ENCODE measurements around the gene EFNB2. TPM values are rescaled to one million over a fixed set of nuclear protein-coding genes. Genes with fewer than 3 reads are reported as not detected.

The EFNB2 gene
- total and polyA plus RNA-seq, 3 experiments from 2014 or later: 0.05 to 0.22 (median 0.11) TPM

DNA sequence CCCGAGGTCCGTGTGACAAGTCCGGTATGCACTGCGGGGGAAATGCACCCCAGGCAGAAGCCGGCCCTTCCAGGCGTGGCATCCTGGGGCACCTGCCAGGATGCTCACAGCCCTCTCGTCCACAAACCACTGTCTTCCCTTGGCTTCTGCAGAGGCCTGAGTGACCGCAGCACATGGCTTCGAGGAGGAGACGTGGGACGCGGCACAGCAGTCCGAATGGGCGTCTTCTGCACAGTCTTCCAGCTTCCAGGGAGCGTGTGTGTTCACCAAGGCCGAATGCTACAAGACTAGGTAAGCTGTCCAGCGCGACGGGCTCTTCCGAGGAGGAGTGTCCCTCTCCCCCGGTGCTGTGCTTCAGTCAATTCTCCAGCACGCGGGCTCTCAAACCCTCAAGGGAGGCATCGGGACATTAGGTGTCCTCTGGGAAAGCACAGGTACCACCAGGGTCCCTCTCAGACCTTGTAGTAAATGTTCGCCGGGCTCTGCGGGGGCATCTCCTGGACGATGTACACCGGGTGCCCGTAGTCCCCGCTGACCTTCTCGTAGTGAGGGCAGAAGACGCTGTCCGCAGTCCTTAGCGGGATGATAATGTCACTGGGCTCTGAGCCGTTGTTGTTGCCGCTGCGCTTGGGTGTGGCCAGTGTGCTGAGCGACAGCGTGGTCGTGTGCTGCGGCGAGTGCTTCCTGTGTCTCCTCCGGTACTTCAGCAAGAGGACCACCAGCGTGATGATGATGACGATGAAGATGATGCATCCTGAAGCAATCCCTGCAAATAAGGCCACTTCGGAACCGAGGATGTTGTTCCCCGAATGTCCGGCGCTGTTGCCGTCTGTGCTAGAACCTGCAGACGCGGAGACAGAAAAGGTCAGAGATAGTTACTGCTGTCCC, 42.6 kb downstream of the EFNB2 start:
- CTCF ChIA-PET: no interaction called here
- H3K9me3 ChIP-seq (ENCODE audit: low read length): no peaks in the 10 kb centered on the region
- H3K36me3 ChIP-seq (ENCODE audit: insufficient read depth, low read length): no peaks in the 10 kb centered on the region
- POLR2A ChIA-PET: no interaction called here
- H3K36me3 Mint-ChIP-seq: no peaks in the 10 kb centered on the region
- no peak overlapping the region for H3K27ac ChIP-seq (ENCODE audit: low read depth, low read length)
- peaks cover 5% of the 10 kb centered on the region for H3K4me1 ChIP-seq (ENCODE audit: insufficient read depth, low read length)
- H3K27me3 ChIP-seq (ENCODE audit: insufficient read depth, low read length, poor library complexity, severe bottlenecking): peaks cover 6% of the 10 kb centered on the region
- H3K4me1 Mint-ChIP-seq: peaks cover 11 to 25% (median 23%) of the 10 kb centered on the region in 3 donors
- H3K27ac Mint-ChIP-seq: peak overlapping the region in 1 of 8 donors; percentile 44
- peaks cover 23 to 84% of the 10 kb centered on the region in 2 donors for H3K27me3 Mint-ChIP-seq
- H3K9me3 Mint-ChIP-seq: no peaks in the 10 kb centered on the region
- no peak overlapping the region for H3K4me3 ChIP-seq (ENCODE audit: low read length)
- H3K4me3 Mint-ChIP-seq: no peak overlapping the region
- DNase-seq: no peak

GRCh38 chr13:106491928-106492587, 43.4 kb downstream of the EFNB2 start:
- H3K4me3 Mint-ChIP-seq: peak overlapping the region in 1 of 7 donors; percentile 17
- peaks cover 5% of the 10 kb centered on the region for H3K4me1 ChIP-seq (ENCODE audit: insufficient read depth, low read length)
- no peak overlapping the region for H3K27ac ChIP-seq (ENCODE audit: low read depth, low read length)
- ChIA-PET CTCF (no interaction called here), POLR2A (no interaction called here)
- no peaks in the 10 kb centered on the region for H3K9me3 Mint-ChIP-seq
- H3K36me3 ChIP-seq (ENCODE audit: insufficient read depth, low read length): no peaks in the 10 kb centered on the region
- no peak overlapping the region for H3K4me3 ChIP-seq (ENCODE audit: low read length)
- H3K9me3 ChIP-seq (ENCODE audit: low read length): no peaks in the 10 kb centered on the region
- peaks cover 11 to 25% (median 23%) of the 10 kb centered on the region in 3 donors for H3K4me1 Mint-ChIP-seq
- no peaks in the 10 kb centered on the region for H3K36me3 Mint-ChIP-seq
- H3K27me3 ChIP-seq (ENCODE audit: insufficient read depth, low read length, poor library complexity, severe bottlenecking): peaks cover 6% of the 10 kb centered on the region
- peak overlapping the region in 2 of 8 donors; percentile 6 to 36 for H3K27ac Mint-ChIP-seq
- DNase-seq: no peak
- peaks cover 23 to 85% of the 10 kb centered on the region in 2 donors for H3K27me3 Mint-ChIP-seq

GRCh38 chr13:106491463-106491862, 44.0 kb downstream of the EFNB2 start:
- H3K4me1 ChIP-seq (ENCODE audit: insufficient read depth, low read length): peaks cover 5% of the 10 kb centered on the region
- H3K27ac ChIP-seq (ENCODE audit: low read depth, low read length): no peak overlapping the region
- peaks cover 6% of the 10 kb centered on the region for H3K27me3 ChIP-seq (ENCODE audit: insufficient read depth, low read length, poor library complexity, severe bottlenecking)
- H3K4me3 ChIP-seq (ENCODE audit: low read length): no peak overlapping the region
- Mint-ChIP-seq H3K36me3 (no peaks in the 10 kb centered on the region), H3K27me3 (peaks cover 28 to 85% of the 10 kb centered on the region in 2 donors), H3K27ac (no peak overlapping the region), H3K4me3 (peak overlapping the region in 3 of 7 donors; percentile 22 to 76 (median 76)), H3K9me3 (no peaks in the 10 kb centered on the region), H3K4me1 (peaks cover 11 to 25% (median 23%) of the 10 kb centered on the region in 3 donors)
- CTCF ChIA-PET: no interaction called here
- DNase-seq: no peak
- no peaks in the 10 kb centered on the region for H3K9me3 ChIP-seq (ENCODE audit: low read length)
- POLR2A ChIA-PET: no interaction called here
- no peaks in the 10 kb centered on the region for H3K36me3 ChIP-seq (ENCODE audit: insufficient read depth, low read length)

DNA sequence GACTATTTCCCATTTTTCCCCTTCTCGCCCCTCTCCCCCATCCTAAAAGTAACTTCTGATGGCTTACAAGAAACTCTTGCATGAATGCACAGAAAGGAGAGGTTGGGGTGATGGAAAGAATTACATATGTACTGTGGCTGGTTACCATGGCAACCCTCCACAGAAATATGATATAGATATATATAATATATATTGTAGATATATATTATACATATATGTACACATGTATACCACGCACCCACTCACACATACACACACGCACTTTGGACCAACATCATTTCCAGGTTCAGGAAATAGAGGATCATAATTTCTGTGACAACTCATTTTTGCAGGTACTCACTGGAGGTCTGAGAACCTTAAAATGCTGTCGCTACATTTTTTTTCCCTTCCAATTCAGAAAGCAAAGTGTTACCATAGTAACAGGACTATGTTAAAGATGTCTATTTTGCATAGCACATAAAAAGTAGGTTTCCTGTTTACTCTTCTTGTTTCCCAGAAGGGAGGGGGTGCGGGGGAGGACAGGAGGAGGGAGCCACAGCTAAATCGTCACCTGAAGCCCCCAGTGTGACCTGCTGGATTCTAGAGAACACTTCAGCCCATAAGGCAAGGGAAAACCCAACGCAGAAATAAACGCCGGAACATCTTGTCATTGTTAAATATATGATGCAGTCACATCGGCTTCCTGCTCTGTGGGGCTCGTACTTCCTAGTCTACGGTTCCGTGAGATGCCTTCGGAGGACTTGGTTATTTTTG, 44.7 kb downstream of the EFNB2 start:
- Mint-ChIP-seq H3K9me3 (no peaks in the 10 kb centered on the region), H3K4me3 (peak overlapping the region; percentile 22 to 90 (median 76)), H3K4me1 (peaks cover 11 to 25% (median 23%) of the 10 kb centered on the region in 3 donors), H3K27me3 (peaks cover 25 to 85% of the 10 kb centered on the region in 2 donors), H3K27ac (peak overlapping the region in 5 of 8 donors; percentile 16 to 70 (median 45)), H3K36me3 (no peaks in the 10 kb centered on the region)
- H3K4me3 ChIP-seq (ENCODE audit: low read length): no peak overlapping the region
- no peaks in the 10 kb centered on the region for H3K36me3 ChIP-seq (ENCODE audit: insufficient read depth, low read length)
- peaks cover 5% of the 10 kb centered on the region for H3K4me1 ChIP-seq (ENCODE audit: insufficient read depth, low read length)
- no peaks in the 10 kb centered on the region for H3K9me3 ChIP-seq (ENCODE audit: low read length)
- DNase-seq: peak in 2 of 5 donors; percentile 10
- H3K27ac ChIP-seq (ENCODE audit: low read depth, low read length): no peak overlapping the region
- CTCF ChIA-PET: no interaction called here
- POLR2A ChIA-PET: no interaction called here
- peaks cover 6% of the 10 kb centered on the region for H3K27me3 ChIP-seq (ENCODE audit: insufficient read depth, low read length, poor library complexity, severe bottlenecking)

DNA sequence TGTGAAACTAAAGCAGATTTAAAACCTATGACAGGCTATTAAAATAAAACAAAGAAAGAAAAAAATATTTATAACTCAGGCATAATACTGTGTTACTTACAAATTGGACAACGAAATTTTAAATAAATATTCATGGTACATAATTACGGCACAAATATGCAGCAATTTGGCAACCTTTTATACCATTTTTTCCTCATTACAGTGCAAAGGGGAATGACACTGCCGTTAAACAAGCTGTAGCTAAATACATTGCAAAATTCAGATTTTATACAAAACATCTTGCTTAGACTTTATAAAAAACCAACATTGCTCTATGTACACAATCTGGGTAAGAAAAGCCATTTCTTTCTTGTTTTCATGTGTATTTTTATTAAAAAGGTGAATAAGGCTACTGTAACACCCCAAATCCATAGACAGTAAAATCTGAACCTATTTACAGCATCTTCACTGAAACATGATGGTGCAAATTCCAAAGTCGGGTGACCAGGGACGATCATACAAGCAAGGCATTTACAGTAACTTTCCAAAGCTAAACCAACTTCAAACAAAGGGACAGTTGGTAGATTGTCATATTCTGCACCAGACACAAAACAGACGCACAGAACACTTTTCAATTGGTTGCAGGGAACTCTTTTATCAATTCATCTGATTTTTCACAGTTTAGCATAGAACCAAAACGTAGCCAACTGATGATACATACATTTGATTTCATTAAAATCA, 45.5 kb downstream of the EFNB2 start:
- H3K27me3 Mint-ChIP-seq: peaks cover 23 to 88% of the 10 kb centered on the region in 2 donors
- H3K27ac Mint-ChIP-seq: no peak overlapping the region
- no peak overlapping the region for H3K4me3 Mint-ChIP-seq
- Histone ChIP-seq H3K4me3 (ENCODE audit: low read length) (no peak overlapping the region), H3K36me3 (ENCODE audit: insufficient read depth, low read length) (no peaks in the 10 kb centered on the region), H3K27me3 (ENCODE audit: insufficient read depth, low read length, poor library complexity, severe bottlenecking) (peaks cover 6% of the 10 kb centered on the region), H3K9me3 (ENCODE audit: low read length) (no peaks in the 10 kb centered on the region), H3K4me1 (ENCODE audit: insufficient read depth, low read length) (peaks cover 5% of the 10 kb centered on the region), H3K27ac (ENCODE audit: low read depth, low read length) (no peak overlapping the region)
- H3K9me3 Mint-ChIP-seq: no peaks in the 10 kb centered on the region
- no peak for DNase-seq
- ChIA-PET POLR2A (no interaction called here), CTCF (no interaction called here)
- no peaks in the 10 kb centered on the region for H3K36me3 Mint-ChIP-seq
- peaks cover 11 to 25% (median 23%) of the 10 kb centered on the region in 3 donors for H3K4me1 Mint-ChIP-seq

- H3K27me3 Mint-ChIP-seq: peaks cover 19 to 82% of the 10 kb centered on the region in 2 donors
- H3K4me1 ChIP-seq (ENCODE audit: insufficient read depth, low read length): peaks cover 5% of the 10 kb centered on the region
- no peak overlapping the region for H3K27ac ChIP-seq (ENCODE audit: low read depth, low read length)
- H3K4me1 Mint-ChIP-seq: peaks cover 11 to 21% (median 19%) of the 10 kb centered on the region in 3 donors
- POLR2A ChIA-PET: no interaction called here
- DNase-seq: no peak
- no peak overlapping the region for H3K4me3 ChIP-seq (ENCODE audit: low read length)
- CTCF ChIA-PET: no interaction called here
- H3K27ac Mint-ChIP-seq: no peak overlapping the region
- H3K36me3 ChIP-seq (ENCODE audit: insufficient read depth, low read length): no peaks in the 10 kb centered on the region
- H3K36me3 Mint-ChIP-seq: no peaks in the 10 kb centered on the region
- no peaks in the 10 kb centered on the region for H3K9me3 ChIP-seq (ENCODE audit: low read length)
- peaks cover 5% of the 10 kb centered on the region for H3K27me3 ChIP-seq (ENCODE audit: insufficient read depth, low read length, poor library complexity, severe bottlenecking)
- no peak overlapping the region for H3K4me3 Mint-ChIP-seq
- no peaks in the 10 kb centered on the region for H3K9me3 Mint-ChIP-seq
These were observed 46.8 kb downstream of the EFNB2 start for GRCh38 chr13:106488686-106489085.

DNA sequence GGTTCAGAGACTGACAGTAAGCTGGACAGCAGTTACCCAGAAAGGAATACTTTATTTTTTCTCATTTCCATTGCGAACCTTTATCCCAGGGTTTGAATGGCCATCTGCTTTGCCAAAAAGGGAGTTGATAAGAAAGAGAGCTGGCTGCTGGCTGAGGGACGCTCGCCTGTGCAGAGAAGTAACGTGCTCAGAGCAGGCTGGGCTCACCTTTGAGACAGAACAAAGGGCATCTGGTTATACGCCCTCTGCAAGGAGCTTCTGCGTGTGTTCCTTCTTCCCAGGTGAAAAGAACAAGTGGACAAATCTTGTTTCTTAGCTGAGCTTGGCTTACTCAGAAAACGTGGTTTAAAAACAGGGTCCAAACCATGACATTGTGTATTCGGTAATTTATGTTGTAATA, 47.4 kb downstream of the EFNB2 start:
- no peak overlapping the region for H3K27ac Mint-ChIP-seq
- ChIA-PET CTCF (no interaction called here), POLR2A (no interaction called here)
- H3K27ac ChIP-seq (ENCODE audit: low read depth, low read length): no peak overlapping the region
- no peaks in the 10 kb centered on the region for H3K36me3 ChIP-seq (ENCODE audit: insufficient read depth, low read length)
- no peaks in the 10 kb centered on the region for H3K36me3 Mint-ChIP-seq
- H3K4me1 ChIP-seq (ENCODE audit: insufficient read depth, low read length): peaks cover 5% of the 10 kb centered on the region
- no peak for DNase-seq
- H3K27me3 Mint-ChIP-seq: peaks cover 16 to 82% of the 10 kb centered on the region in 2 donors
- H3K4me3 ChIP-seq (ENCODE audit: low read length): no peak overlapping the region
- H3K9me3 Mint-ChIP-seq: no peaks in the 10 kb centered on the region
- peaks cover 7 to 16% (median 16%) of the 10 kb centered on the region in 3 donors for H3K4me1 Mint-ChIP-seq
- H3K4me3 Mint-ChIP-seq: no peak overlapping the region
- peaks cover 1% of the 10 kb centered on the region for H3K27me3 ChIP-seq (ENCODE audit: insufficient read depth, low read length, poor library complexity, severe bottlenecking)
- no peaks in the 10 kb centered on the region for H3K9me3 ChIP-seq (ENCODE audit: low read length)
